MCF 10A (cell line): ENCODE results near the gene HPS4. TPM values are rescaled to one million over a fixed set of nuclear protein-coding genes. Genes with fewer than 3 reads are reported as not detected.

Source experiments
- BruUV-seq: library from RNA; stranded (reverse); fragments of 400-500 nt; replicated peaks from 2 replicates; lab custom pipeline; 2021; lab: Mats Ljungman, UMichigan
- CTCF ChIA-PET: fragments of 300-600 bp; sonication (Branson Sonifier 250); formaldehyde crosslinking; extraction: SDS; loops from one replicate; lab custom pipeline; 2021; ENCODE audit warnings: antibody characterized with exemption, inconsistent platforms; lab: Yijun Ruan, JAX
- POLR2A ChIA-PET: fragments of 300-600, 350-650 bp; sonication (Branson Sonifier 250); formaldehyde crosslinking; extraction: SDS; loops from one replicate; lab custom pipeline; 2020; ENCODE audit warnings: antibody characterized with exemption, inconsistent platforms; lab: Yijun Ruan, JAX
- DNase-seq: peaks from one replicate; pipeline ENCODE4 v3.0.0-alpha.2; 2018; ENCODE audit not compliant: unreplicated experiment
- H3K27ac Mint-ChIP-seq: one replicate; pipeline ENCODE4 v1.8.0; 2022; ENCODE audit warnings: mild to moderate bottlenecking, low read depth, mixed read lengths; ENCODE audit not compliant: unreplicated experiment
- H3K27me3 Mint-ChIP-seq: one replicate; pipeline ENCODE4 v1.8.0; 2022; ENCODE audit warnings: mixed read lengths; ENCODE audit not compliant: insufficient read depth, unreplicated experiment
- H3K36me3 Mint-ChIP-seq: one replicate; pipeline ENCODE4 v1.8.0; 2022; ENCODE audit warnings: mild to moderate bottlenecking, moderate library complexity, mixed read lengths; ENCODE audit not compliant: insufficient read depth, unreplicated experiment
- H3K4me1 Mint-ChIP-seq: one replicate; pipeline ENCODE4 v1.8.0; 2022; ENCODE audit warnings: mixed read lengths; ENCODE audit not compliant: insufficient read depth, unreplicated experiment
- H3K4me3 Mint-ChIP-seq: one replicate; pipeline ENCODE4 v1.8.0; 2022; ENCODE audit warnings: mild to moderate bottlenecking, moderate library complexity, mixed read lengths; ENCODE audit not compliant: unreplicated experiment
- H3K9me3 Mint-ChIP-seq: one replicate; pipeline ENCODE4 v1.8.0; 2022; ENCODE audit warnings: mixed read lengths; ENCODE audit not compliant: unreplicated experiment
- intact Hi-C: fragments of 100-400 bp; cut with micrococcal nuclease; formaldehyde crosslinking; loops from 2 replicates; pipeline ENCODE4 v1.14.1; 2022
- total RNA-seq: library from RNA; stranded (reverse); gene quantifications from 2 replicates; pipeline ENCODE4 v1.2.3, GENCODE V29; 2022
- TF ChIP-seq, protein P1 (sequence below): fragments of 200-600 bp; IDR thresholded peaks from one replicate; pipeline ENCODE4 v1.8.0; 2022; ENCODE audit warnings: antibody characterized with exemption, mild to moderate bottlenecking; ENCODE audit not compliant: unreplicated experiment

The HPS4 gene
- total RNA-seq, 1 experiment from 2014 or later, result 35.6 TPM

DNA sequence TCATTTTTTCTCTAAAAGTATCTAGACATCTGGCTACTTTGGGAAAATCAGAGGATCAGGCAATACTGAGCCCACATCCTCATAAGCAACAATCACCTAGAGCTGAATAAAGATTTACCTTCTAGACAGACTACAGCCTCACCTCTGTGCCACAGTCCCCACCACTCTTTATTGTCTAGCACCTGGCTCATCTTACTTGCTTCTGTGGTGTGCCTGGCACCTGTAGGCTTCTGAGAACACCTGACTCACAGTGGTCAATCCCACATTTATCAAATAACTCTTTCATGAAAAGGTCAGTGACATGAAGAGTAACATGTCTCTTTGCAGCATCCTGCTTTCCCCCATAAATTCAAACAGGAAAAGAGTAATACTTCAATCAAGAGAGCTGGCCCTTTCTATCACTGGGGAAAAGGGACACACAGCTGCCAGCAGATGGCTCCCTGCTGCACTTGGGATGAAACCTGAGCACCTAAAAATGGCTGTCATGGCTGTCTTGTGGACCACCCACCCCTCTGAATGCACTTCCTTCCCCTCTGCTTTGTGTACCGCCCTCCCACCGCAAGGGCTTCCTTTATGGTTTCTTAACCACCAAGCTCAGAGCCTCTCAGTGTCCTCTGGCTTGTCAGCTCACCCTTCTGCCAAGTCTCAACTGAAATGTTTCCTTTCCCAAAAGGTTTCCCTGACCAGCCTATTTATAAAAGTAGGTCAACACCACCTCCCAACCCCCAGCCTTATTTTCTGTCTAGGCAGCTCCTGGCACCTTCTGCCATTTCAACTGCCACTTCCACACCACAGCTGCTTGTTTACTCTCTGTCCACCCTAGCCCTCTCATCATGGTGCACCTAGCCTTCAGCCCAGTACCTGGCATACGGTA, 19.3 kb upstream of the HPS4 start:
- H3K36me3 Mint-ChIP-seq, result peaks cover 94% of the 10 kb centered on the region
- H3K4me3 Mint-ChIP-seq, result no peak overlapping the region
- no peaks in the 10 kb centered on the region for H3K4me1 Mint-ChIP-seq
- BruUV-seq, result no TSS peak
- no peaks in the 10 kb centered on the region for H3K27me3 Mint-ChIP-seq
- no peaks in the 10 kb centered on the region for H3K9me3 Mint-ChIP-seq
- intact Hi-C loops, result no loop called here
- ChIA-PET CTCF (interaction anchor here (0.5 to 2.8 kb wide), 19 partner anchors 8 to 1444 kb away, joined by 3 to 13 read pairs (median 4); partner anchors contain the start of genes HPS4, SRRD, TFIP11 and TPST2), POLR2A (interaction anchor here (0.8 to 2.8 kb wide), 3 partner anchors 9 to 88 kb away, joined by 3 to 19 read pairs (median 3); partner anchors contain the start of gene TFIP11)
- TF ChIP-seq, protein P1, sequence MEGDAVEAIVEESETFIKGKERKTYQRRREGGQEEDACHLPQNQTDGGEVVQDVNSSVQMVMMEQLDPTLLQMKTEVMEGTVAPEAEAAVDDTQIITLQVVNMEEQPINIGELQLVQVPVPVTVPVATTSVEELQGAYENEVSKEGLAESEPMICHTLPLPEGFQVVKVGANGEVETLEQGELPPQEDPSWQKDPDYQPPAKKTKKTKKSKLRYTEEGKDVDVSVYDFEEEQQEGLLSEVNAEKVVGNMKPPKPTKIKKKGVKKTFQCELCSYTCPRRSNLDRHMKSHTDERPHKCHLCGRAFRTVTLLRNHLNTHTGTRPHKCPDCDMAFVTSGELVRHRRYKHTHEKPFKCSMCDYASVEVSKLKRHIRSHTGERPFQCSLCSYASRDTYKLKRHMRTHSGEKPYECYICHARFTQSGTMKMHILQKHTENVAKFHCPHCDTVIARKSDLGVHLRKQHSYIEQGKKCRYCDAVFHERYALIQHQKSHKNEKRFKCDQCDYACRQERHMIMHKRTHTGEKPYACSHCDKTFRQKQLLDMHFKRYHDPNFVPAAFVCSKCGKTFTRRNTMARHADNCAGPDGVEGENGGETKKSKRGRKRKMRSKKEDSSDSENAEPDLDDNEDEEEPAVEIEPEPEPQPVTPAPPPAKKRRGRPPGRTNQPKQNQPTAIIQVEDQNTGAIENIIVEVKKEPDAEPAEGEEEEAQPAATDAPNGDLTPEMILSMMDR, result peak; percentile 43
- DNase-seq, result peak; percentile 18
- H3K27ac Mint-ChIP-seq, result no peak overlapping the region

DNA sequence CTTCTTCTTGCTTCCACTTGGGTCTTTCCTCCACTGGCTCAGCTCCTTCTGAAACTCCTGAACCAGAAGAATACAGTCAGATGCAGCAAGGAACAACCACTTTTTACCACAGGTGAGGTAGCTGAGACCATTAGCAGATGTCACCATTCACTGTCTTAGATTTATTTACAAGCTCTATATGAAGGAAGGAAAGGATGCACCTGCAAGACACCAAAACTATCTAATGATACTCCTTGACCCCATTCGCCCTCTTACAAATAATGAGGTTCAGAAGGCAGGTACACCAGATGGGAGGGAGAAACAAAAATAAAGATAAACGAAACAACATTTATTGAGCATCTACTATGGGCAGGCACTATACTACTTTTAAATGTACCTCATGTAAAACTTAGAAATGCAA, 18.4 kb upstream of the HPS4 start:
- Mint-ChIP-seq H3K36me3 (peaks cover 98% of the 10 kb centered on the region), H3K4me3 (no peak overlapping the region), H3K27me3 (no peaks in the 10 kb centered on the region), H3K27ac (no peak overlapping the region), H3K9me3 (no peaks in the 10 kb centered on the region), H3K4me1 (no peaks in the 10 kb centered on the region)
- CTCF ChIA-PET, result interaction anchor here (0.5 to 2.8 kb wide), 17 partner anchors 8 to 951 kb away, joined by 3 to 13 read pairs (median 4); partner anchors contain the start of genes HPS4, SRRD and TFIP11
- no TSS peak for BruUV-seq
- intact Hi-C loops, result no loop called here
- TF ChIP-seq, protein P1, result no peak
- POLR2A ChIA-PET, result interaction anchor here (0.8 to 2.8 kb wide), 4 partner anchors 8 to 18 kb away, joined by 3 to 19 read pairs (median 4); partner anchors contain the start of genes HPS4, SRRD and TFIP11
- no peak for DNase-seq

DNA sequence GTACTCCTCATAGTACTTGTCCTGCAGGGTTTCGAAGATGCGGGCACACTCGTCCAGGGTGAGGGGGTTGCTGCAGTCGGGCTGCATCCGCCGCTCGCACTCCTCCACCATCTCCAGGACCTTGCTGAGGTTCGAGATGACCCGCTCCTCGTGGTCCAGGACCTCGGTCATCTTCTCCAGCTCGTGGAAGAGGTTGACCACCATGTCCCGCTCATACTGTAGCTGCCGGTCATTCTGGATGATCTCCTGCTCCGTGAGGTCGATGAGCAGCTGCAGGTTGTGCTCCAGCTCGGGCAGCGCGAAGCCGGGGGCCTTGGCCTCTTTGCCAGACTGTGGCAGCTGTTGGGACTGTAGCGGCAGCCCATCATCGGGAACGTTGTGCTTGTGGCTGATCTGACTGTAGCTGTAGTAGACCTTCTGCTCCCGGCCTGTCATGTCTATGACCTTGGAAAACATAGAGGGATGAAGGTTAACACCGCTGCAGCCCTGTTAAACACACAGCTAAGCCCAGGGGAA, 15.7 kb upstream of the HPS4 start:
- ChIA-PET CTCF (interaction anchor here (1.0 to 1.7 kb wide), 2 partner anchors 132 to 145 kb away, joined by 3 to 4 read pairs; no protein-coding TSS in a partner anchor), POLR2A (interaction anchor here (0.5 to 0.7 kb wide), 3 partner anchors 24 to 92 kb away, joined by 3 to 4 read pairs (median 3); no protein-coding TSS in a partner anchor)
- H3K36me3 Mint-ChIP-seq, result peaks cover 94% of the 10 kb centered on the region
- H3K9me3 Mint-ChIP-seq, result no peaks in the 10 kb centered on the region
- H3K27ac Mint-ChIP-seq, result no peak overlapping the region
- H3K27me3 Mint-ChIP-seq, result no peaks in the 10 kb centered on the region
- intact Hi-C loops, result no loop called here
- TF ChIP-seq, protein P1, result no peak
- no peak for DNase-seq
- no peak overlapping the region for H3K4me3 Mint-ChIP-seq
- H3K4me1 Mint-ChIP-seq, result no peaks in the 10 kb centered on the region
- BruUV-seq, result TSS peak; percentile 46

DNA sequence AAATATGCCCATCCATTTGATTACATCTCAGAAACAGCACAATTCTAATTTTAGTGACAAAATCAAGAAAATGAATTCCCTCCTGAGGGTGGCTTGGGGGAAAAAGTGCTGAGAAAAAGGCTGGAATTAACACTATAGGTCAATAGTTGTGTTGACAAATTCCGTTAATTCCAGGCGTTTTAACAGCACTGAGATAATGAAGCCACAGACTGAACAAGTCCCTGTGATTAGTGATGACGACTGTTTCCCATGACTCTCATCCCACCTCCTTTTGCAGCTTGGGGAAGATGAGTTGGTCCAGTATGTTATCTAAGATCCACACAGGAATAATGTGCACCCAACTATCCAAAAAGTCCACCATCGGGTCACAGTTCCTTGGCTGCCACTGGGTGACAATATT, 12.9 kb upstream of the HPS4 start:
- H3K27me3 Mint-ChIP-seq, result no peaks in the 10 kb centered on the region
- intact Hi-C loops, result no loop called here
- TF ChIP-seq, protein P1, result no peak
- ChIA-PET POLR2A (interaction anchor here (1.3 to 4.8 kb wide), 2 partner anchors 13 to 16 kb away, joined by 3 to 61 read pairs; partner anchors contain the start of genes HPS4, SRRD and TFIP11), CTCF (interaction anchor here (0.6 kb wide), 1 partner anchor 94 kb away, joined by 3 read pairs; no protein-coding TSS in a partner anchor)
- no TSS peak for BruUV-seq
- peaks cover 9% of the 10 kb centered on the region for H3K4me1 Mint-ChIP-seq
- no peak overlapping the region for H3K4me3 Mint-ChIP-seq
- no peak for DNase-seq
- H3K27ac Mint-ChIP-seq, result no peak overlapping the region
- H3K36me3 Mint-ChIP-seq, result peaks cover 94% of the 10 kb centered on the region
- H3K9me3 Mint-ChIP-seq, result no peaks in the 10 kb centered on the region
